ENCODE results near the gene GIGYF2. TPM values are rescaled to one million over a fixed set of nuclear protein-coding genes. Genes with fewer than 3 reads are reported as not detected.

Gene GIGYF2
- total RNA-seq: 38.4 and 39.8 TPM in 2 replicates

GRCh38 chr2:232697059-232697806 lies at the start of gene GIGYF2:
Gene GIGYF2, plus strand, starts transcription at chr2:232697331. Its CDS starts 37,867 bp downstream, at chr2:232735198.

GRCh38 chr2:232776435-232776834 lies 79.3 kb downstream of the GIGYF2 start, which contains the start of gene KCNJ13:
Gene KCNJ13, minus strand, starts transcription at chr2:232776565. Its CDS starts 5,203 bp downstream, at chr2:232771362.

GRCh38 chr2:232870018-232870765 lies 173.1 kb downstream of the GIGYF2 start, which contains the start of gene SNORC:
Gene SNORC, plus strand, starts transcription at chr2:232870264. Its CDS starts 78 bp downstream, at chr2:232870342.

Other genes with a start within 250 kb of the GIGYF2 start
- not detected in 2 replicates for gene ALPI, start 241.2 kb upstream of the GIGYF2 start, total RNA-seq
- not detected in 2 replicates for gene ECEL1, start 209.5 kb upstream of the GIGYF2 start, total RNA-seq
- gene PRSS56, start 176.9 kb upstream of the GIGYF2 start, total RNA-seq: not detected in 2 replicates
- gene CHRND, start 171.2 kb upstream of the GIGYF2 start, total RNA-seq: not detected in 2 replicates
- not detected in 2 replicates for gene CHRNG, start 157.6 kb upstream of the GIGYF2 start, total RNA-seq
- 0.96 and 1.7 TPM in 2 replicates for gene TIGD1, start 146.8 kb upstream of the GIGYF2 start, total RNA-seq
- 37.7 and 76.4 TPM in 2 replicates for gene EIF4E2, start 146.6 kb upstream of the GIGYF2 start, total RNA-seq
- gene EFHD1, start 63.7 kb upstream of the GIGYF2 start, total RNA-seq: 1.2 TPM in 1 of 2 replicates, not detected in the other
- gene KCNJ13, start 79.2 kb downstream of the GIGYF2 start, total RNA-seq: not detected in 2 replicates
- 0.24 and 1.3 TPM in 2 replicates for gene SNORC, start 172.9 kb downstream of the GIGYF2 start, total RNA-seq